Caco-2 (cell line): ENCODE data around the gene PPP1R12B. TPM values are rescaled to one million over a fixed set of nuclear protein-coding genes. Genes with fewer than 3 reads are reported as not detected.
"Not testable (repeated sequence)": the region's sequence is repeated elsewhere in the genome, so short reads cannot be mapped to it uniquely, and the experiment has no call there.

Experiments used
- BruUV-seq: library from RNA; stranded (reverse); fragments of 400-500 nt; replicated peaks from 2 replicates; lab custom pipeline; 2021; lab: Mats Ljungman, UMichigan
- CTCF ChIA-PET: fragments of 300-600 bp; sonication (Branson Sonifier 250); formaldehyde crosslinking; loops from one replicate; lab custom pipeline; 2022; ENCODE audit warnings: antibody characterized with exemption; lab: Charles Lee
- POLR2A ChIA-PET: fragments of 300-600 bp; sonication (Branson Sonifier 250); formaldehyde crosslinking; loops from one replicate; lab custom pipeline; 2022; ENCODE audit warnings: antibody characterized with exemption; lab: Charles Lee
- DNase-seq, 2 experiments: peaks; one replicate each; pipeline versions ENCODE4 v3.0.0 to v3.0.0-alpha.2; 2020 to 2022
- H3K27me3 ChIP-seq: replicated peaks from 2 replicates; pipeline ENCODE4 v1.6.0; 2011; ENCODE audit warnings: low read length; ENCODE audit not compliant: control insufficient read depth, insufficient read depth
- H3K36me3 ChIP-seq: 2 replicates; pipeline ENCODE4 v1.5.1; 2011; ENCODE audit warnings: low read length; ENCODE audit not compliant: control insufficient read depth, insufficient read depth
- H3K4me1 ChIP-seq: fragments of 250-450 bp; sonication (Bioruptor Pico); 2 replicates; pipeline ENCODE4 v1.5.1; 2020; ENCODE audit warnings: mild to moderate bottlenecking
- H3K4me3 ChIP-seq: 2 replicates; pipeline ENCODE4 v1.5.1; 2011; ENCODE audit warnings: low read depth, mild to moderate bottlenecking, control low read depth, low read length
- H3K9me3 ChIP-seq: fragments of 250-450 bp; sonication (Bioruptor Pico); 2 replicates; pipeline ENCODE4 v1.5.1; 2020; ENCODE audit warnings: mild to moderate bottlenecking, moderate library complexity
- H3K27ac Mint-ChIP-seq: one replicate; pipeline ENCODE4 v1.8.0; 2022; ENCODE audit warnings: mixed read lengths; ENCODE audit not compliant: unreplicated experiment
- H3K27me3 Mint-ChIP-seq: one replicate; pipeline ENCODE4 v1.8.0; 2022; ENCODE audit warnings: mixed read lengths; ENCODE audit not compliant: insufficient read depth, unreplicated experiment
- H3K36me3 Mint-ChIP-seq: one replicate; pipeline ENCODE4 v1.8.0; 2022; ENCODE audit warnings: mild to moderate bottlenecking, mixed read lengths; ENCODE audit not compliant: insufficient read depth, unreplicated experiment
- H3K4me1 Mint-ChIP-seq: one replicate; pipeline ENCODE4 v1.8.0; 2022; ENCODE audit warnings: low read depth, mixed read lengths; ENCODE audit not compliant: unreplicated experiment
- H3K4me3 Mint-ChIP-seq: one replicate; pipeline ENCODE4 v1.8.0; 2022; ENCODE audit warnings: mild to moderate bottlenecking, moderate library complexity, mixed read lengths; ENCODE audit not compliant: unreplicated experiment
- H3K9me3 Mint-ChIP-seq: one replicate; pipeline ENCODE4 v1.8.0; 2022; ENCODE audit warnings: mixed read lengths; ENCODE audit not compliant: unreplicated experiment
- CTCF ChIP-seq, 2 experiments: fragments of 200-600 bp in 1 of 2; IDR thresholded peaks; 1 replicate in 1 of 2; 2 replicates in 1 of 2; pipeline versions ENCODE4 v1.5.1 to v1.8.0; 2011 to 2022; ENCODE audit warnings: antibody characterized with exemption in 1 of 2, control low read depth in 1 of 2, inconsistent platforms in 1 of 2, low read depth in 1 of 2, low read length in 1 of 2, mild to moderate bottlenecking in 1 of 2, moderate library complexity in 1 of 2; ENCODE audit not compliant: insufficient read depth in 1 of 2, severe bottlenecking in 1 of 2, unreplicated experiment in 1 of 2
- intact Hi-C: fragments of 100-400 bp; cut with micrococcal nuclease; formaldehyde crosslinking; loops from one replicate; pipeline ENCODE4 v1.10.0; 2022; ENCODE audit not compliant: unreplicated experiment
- total RNA-seq: library from RNA; stranded (reverse); gene quantifications from 2 replicates; pipeline ENCODE4 v1.2.3, GENCODE V29; 2022

The PPP1R12B gene
- total RNA-seq, 1 experiment from 2014 or later: 16.4 TPM

- TF ChIP-seq CTCF (IDR thresholded peaks at IDR 0.05; ENCODE audit: insufficient read depth in 1 of 2, low read depth in 1 of 2, low read length in 1 of 2, severe bottlenecking in 1 of 2, unreplicated experiment in 1 of 2): no peak
- POLR2A ChIA-PET: no interaction called here
- H3K36me3 Mint-ChIP-seq: no peaks in the 10 kb centered on the region
- H3K4me1 ChIP-seq: no peaks in the 10 kb centered on the region; the same call in 1 of the 2 replicates
- intact Hi-C loops: no loop called here
- H3K4me3 ChIP-seq: no peak overlapping the region
- H3K36me3 ChIP-seq: no peaks in the 10 kb centered on the region
- H3K4me3 Mint-ChIP-seq: no peak overlapping the region
- no peak overlapping the region for H3K27ac Mint-ChIP-seq
- H3K27me3 ChIP-seq: no peaks in the 10 kb centered on the region
- no peaks in the 10 kb centered on the region for H3K9me3 ChIP-seq
- no TSS peak for BruUV-seq
- CTCF ChIA-PET: interaction anchor here (0.9 kb wide), 1 partner anchor 56 kb away, joined by 3 read pairs; no protein-coding TSS in a partner anchor
- H3K27me3 Mint-ChIP-seq: no peaks in the 10 kb centered on the region
- no peaks in the 10 kb centered on the region for H3K9me3 Mint-ChIP-seq
- no peak for DNase-seq
- H3K4me1 Mint-ChIP-seq: peaks cover 9% of the 10 kb centered on the region
Measured at GRCh38 chr1:202505356-202505755, 156.9 kb downstream of the PPP1R12B start.

DNA sequence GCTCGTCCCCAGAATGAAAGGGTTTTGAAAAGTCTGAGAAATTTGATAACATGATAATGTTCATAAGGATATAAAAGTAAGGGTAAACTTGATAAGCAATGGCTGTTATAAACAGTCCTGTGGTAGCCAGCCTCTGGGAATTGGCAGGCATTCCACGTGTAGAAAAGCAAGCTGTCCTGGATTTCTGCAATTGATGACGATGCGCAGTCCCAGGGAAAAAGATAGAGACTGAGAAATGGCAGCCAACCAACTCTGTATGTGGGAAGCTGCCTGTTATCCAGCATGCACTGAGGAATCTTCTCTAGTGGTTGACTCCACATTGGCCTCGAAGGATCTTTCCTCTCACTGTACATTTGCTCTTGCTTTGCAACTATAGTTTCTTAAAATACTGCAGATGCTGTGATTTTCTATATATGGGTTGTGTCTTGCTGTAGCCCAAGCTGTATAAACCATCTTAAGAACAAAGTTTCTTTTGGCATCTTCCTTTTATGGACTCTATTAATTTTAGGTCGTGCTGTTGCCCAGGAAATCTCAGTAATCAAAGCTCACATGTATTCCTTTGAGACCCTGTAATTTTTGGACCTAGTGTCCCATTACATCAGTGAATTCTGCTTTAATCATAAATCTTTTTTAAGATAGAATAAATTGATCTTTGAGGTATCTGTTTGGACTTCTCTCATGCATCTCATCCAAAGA lies 157.5 kb downstream of the PPP1R12B start:
- H3K36me3 ChIP-seq, H3K27me3 Mint-ChIP-seq, H3K4me3 ChIP-seq, H3K27me3 ChIP-seq, H3K4me3 Mint-ChIP-seq, H3K4me1 ChIP-seq, H3K4me1 Mint-ChIP-seq, intact Hi-C loops, POLR2A ChIA-PET, H3K9me3 ChIP-seq, H3K27ac Mint-ChIP-seq, H3K9me3 Mint-ChIP-seq, BruUV-seq, DNase-seq, H3K36me3 Mint-ChIP-seq: not testable (repeated sequence)
- CTCF ChIA-PET: interaction anchor here (0.9 kb wide), 1 partner anchor 56 kb away, joined by 3 read pairs; no protein-coding TSS in a partner anchor

GRCh38 chr1:202508863-202509262 lies 160.4 kb downstream of the PPP1R12B start:
- intact Hi-C loops, H3K36me3 ChIP-seq, H3K4me3 ChIP-seq, H3K36me3 Mint-ChIP-seq, BruUV-seq, H3K9me3 Mint-ChIP-seq, H3K27me3 Mint-ChIP-seq, H3K4me3 Mint-ChIP-seq, DNase-seq, CTCF ChIA-PET, H3K27me3 ChIP-seq, H3K4me1 ChIP-seq, H3K4me1 Mint-ChIP-seq, POLR2A ChIA-PET, H3K27ac Mint-ChIP-seq, H3K9me3 ChIP-seq: not testable (repeated sequence)

DNA sequence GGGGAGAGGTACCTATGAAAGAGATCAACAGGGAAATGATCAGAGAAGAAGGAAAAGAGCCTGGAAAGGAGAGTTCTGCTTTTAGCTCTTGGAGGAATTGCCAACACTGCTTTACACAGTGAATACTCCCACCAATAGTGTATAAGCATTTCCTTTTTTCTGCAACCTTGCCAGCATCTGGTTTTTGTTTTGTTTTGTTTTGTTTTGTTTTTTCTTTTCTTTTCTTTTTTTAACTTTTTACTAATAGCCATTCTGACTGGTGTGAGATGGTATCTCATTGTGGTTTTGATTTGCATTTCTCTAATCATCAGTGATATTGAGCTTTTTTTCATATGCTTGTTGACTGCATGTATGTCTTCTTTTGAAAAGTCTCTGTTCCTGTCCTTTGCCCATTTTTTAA lies 165.4 kb downstream of the PPP1R12B start:
- DNase-seq, H3K4me1 Mint-ChIP-seq, intact Hi-C loops, H3K4me3 Mint-ChIP-seq, H3K36me3 Mint-ChIP-seq, BruUV-seq, H3K9me3 ChIP-seq, H3K9me3 Mint-ChIP-seq, CTCF ChIA-PET, H3K4me3 ChIP-seq, H3K27me3 Mint-ChIP-seq, H3K27me3 ChIP-seq, H3K36me3 ChIP-seq, H3K4me1 ChIP-seq, H3K27ac Mint-ChIP-seq, POLR2A ChIA-PET: not testable (repeated sequence)
